SJCRH30 (cell line): Measurements from ENCODE around the gene HSD17B14. TPM values are rescaled to one million over a fixed set of nuclear protein-coding genes. Genes with fewer than 3 reads are reported as not detected.
"Not testable (repeated sequence)": the region's sequence is repeated elsewhere in the genome, so short reads cannot be mapped to it uniquely, and the experiment has no call there.

Experiments used
- DNase-seq, 2 experiments: peaks; one replicate each; pipeline ENCODE4 v3.0.0-alpha.2; 2015 to 2020
- H3K27ac ChIP-seq: fragments of 250-450 bp; sonication (Bioruptor Pico); 2 replicates; pipeline ENCODE4 v1.5.1; 2020; ENCODE audit warnings: mild to moderate bottlenecking, moderate library complexity
- H3K27me3 ChIP-seq: fragments of 250-450 bp; sonication (Bioruptor Pico); 2 replicates; pipeline ENCODE4 v1.5.1; 2020; ENCODE audit warnings: mild to moderate bottlenecking, moderate library complexity
- H3K36me3 ChIP-seq: fragments of 250-450 bp; sonication (Bioruptor Pico); 2 replicates; pipeline ENCODE4 v1.5.1; 2020; ENCODE audit warnings: mild to moderate bottlenecking, moderate library complexity
- H3K4me1 ChIP-seq: fragments of 250-450 bp; sonication (Bioruptor Pico); 2 replicates; pipeline ENCODE4 v1.5.1; 2020; ENCODE audit warnings: mild to moderate bottlenecking, moderate library complexity
- H3K4me3 ChIP-seq: fragments of 250-450 bp; sonication (Bioruptor Pico); 2 replicates; pipeline ENCODE4 v1.5.1; 2020; ENCODE audit warnings: mild to moderate bottlenecking, moderate library complexity
- H3K9me3 ChIP-seq: fragments of 250-450 bp; sonication (Bioruptor Pico); replicated peaks from 2 replicates; pipeline ENCODE4 v1.5.1; 2020; ENCODE audit warnings: mild to moderate bottlenecking, moderate library complexity
- total RNA-seq: library from RNA; depleted of rRNA; stranded (reverse); fragments of >200 nt; shearing (Covaris generic); gene quantifications from 2 replicates; pipeline ENCODE4 v1.2.3, GENCODE V29; 2014

HSD17B14 gene
- total RNA-seq, 1 experiment from 2014 or later: not detected

DNA sequence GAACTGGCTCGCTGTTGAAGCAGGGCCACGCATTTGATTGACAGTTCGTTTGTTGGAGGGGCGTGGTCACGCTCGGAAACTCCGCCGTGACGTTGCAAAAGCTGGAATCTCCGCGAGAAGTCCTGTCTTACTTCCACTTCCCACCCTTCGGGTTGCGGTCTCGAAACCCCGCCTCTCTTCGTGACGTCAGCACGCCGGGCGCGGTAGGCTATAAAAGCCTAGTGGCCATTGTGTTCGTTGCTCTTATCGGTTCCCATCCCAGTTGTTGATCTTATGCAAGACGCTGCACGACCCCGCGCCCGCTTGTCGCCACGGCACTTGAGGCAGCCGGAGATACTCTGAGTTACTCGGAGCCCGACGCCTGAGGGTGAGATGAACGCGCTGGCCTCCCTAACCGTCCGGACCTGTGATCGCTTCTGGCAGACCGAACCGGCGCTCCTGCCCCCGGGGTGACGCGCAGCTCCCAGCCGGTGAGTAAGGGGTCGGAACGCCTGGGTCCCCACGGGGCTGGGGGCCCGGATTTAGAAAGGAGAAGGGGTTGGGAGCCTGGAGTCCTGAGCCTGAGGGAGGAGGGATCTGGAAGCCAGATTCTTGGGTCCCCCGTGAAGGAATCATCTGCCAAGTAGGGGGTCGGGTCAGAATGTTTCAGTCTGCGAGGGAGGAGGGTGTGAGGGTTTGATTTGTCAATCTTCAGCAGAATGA, 36.0 kb upstream of the HSD17B14 start, which contains the start of gene PPP1R15A:
Gene PPP1R15A (plus strand): TSS at position 240 of the 702 bp plus-strand sequence. CDS start 813 bp downstream, outside the sequence.
- Histone ChIP-seq H3K9me3 (no peaks in the 10 kb centered on the region), H3K36me3 (peaks cover 22% of the 10 kb centered on the region), H3K4me1 (peaks cover 33% of the 10 kb centered on the region), H3K27me3 (no peaks in the 10 kb centered on the region), H3K4me3 (peak within 1 kb of the TSS; percentile 81), H3K27ac (peak within 1 kb of the TSS; percentile 85)
- DNase-seq: peak; percentile 97 to 98

GRCh38 chr19:48871471-48872181, 35.3 kb upstream of the HSD17B14 start:
- Histone ChIP-seq H3K27ac (peak overlapping the region; percentile 85), H3K4me1 (peaks cover 39% of the 10 kb centered on the region), H3K4me3 (peak overlapping the region; percentile 81), H3K36me3 (peaks cover 22% of the 10 kb centered on the region)
- H3K9me3 ChIP-seq, DNase-seq, H3K27me3 ChIP-seq: not testable (repeated sequence)

DNA sequence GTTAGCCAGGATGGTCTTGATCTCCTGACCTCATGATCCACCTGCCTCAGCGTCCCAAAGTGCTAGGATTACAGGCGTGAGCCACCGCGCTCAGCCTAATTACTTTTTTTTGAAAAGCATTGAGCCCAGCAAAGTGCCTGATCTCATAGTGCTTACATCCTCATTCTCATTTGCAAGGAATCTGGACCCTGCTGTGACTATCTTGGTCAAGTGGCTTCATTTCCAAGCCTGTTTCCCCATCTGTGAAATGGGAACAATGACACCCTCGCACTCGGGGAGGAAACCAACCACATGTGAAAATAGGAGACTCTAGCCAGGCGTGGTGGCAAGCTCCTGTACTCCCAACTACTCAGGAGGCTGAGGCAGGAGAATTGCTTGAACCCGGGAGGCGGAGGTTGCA, 33.8 kb upstream of the HSD17B14 start:
- peaks cover 11% of the 10 kb centered on the region for H3K36me3 ChIP-seq
- no peak for DNase-seq

GRCh38 chr19:48868114-48868886, 32.0 kb upstream of the HSD17B14 start, which contains the start of gene PLEKHA4:
Gene PLEKHA4, minus strand, starts transcription at chr19:48868617. Its CDS starts 997 bp downstream, at chr19:48867620.
- Histone ChIP-seq H3K27me3 (no peaks in the 10 kb centered on the region), H3K4me3 (peak within 1 kb of the TSS; percentile 60), H3K27ac (peak within 1 kb of the TSS; percentile 69), H3K9me3 (no peaks in the 10 kb centered on the region), H3K36me3 (peaks cover 3% of the 10 kb centered on the region; the same call in 1 of the 2 replicates), H3K4me1 (peaks cover 16% of the 10 kb centered on the region)
- peak; percentile 77 to 79 for DNase-seq

More for the DNA sequence above, 33.8 kb upstream of the HSD17B14 start:
- H3K27me3 ChIP-seq: no peaks in the 10 kb centered on the region
- H3K4me3 ChIP-seq: no peak overlapping the region
- peaks cover 27% of the 10 kb centered on the region for H3K4me1 ChIP-seq
- H3K27ac ChIP-seq: no peak overlapping the region
- no peaks in the 10 kb centered on the region for H3K9me3 ChIP-seq

GRCh38 chr19:48867746-48868113, 31.4 kb upstream of the HSD17B14 start:
- H3K36me3 ChIP-seq: peaks cover 3% of the 10 kb centered on the region; the same call in 1 of the 2 replicates
- peaks cover 14% of the 10 kb centered on the region for H3K4me1 ChIP-seq
- no peaks in the 10 kb centered on the region for H3K27me3 ChIP-seq
- peak overlapping the region; percentile 60 for H3K4me3 ChIP-seq
- H3K27ac ChIP-seq: peak overlapping the region; percentile 69
- peak; percentile 58 to 62 for DNase-seq
- H3K9me3 ChIP-seq: no peaks in the 10 kb centered on the region

DNA sequence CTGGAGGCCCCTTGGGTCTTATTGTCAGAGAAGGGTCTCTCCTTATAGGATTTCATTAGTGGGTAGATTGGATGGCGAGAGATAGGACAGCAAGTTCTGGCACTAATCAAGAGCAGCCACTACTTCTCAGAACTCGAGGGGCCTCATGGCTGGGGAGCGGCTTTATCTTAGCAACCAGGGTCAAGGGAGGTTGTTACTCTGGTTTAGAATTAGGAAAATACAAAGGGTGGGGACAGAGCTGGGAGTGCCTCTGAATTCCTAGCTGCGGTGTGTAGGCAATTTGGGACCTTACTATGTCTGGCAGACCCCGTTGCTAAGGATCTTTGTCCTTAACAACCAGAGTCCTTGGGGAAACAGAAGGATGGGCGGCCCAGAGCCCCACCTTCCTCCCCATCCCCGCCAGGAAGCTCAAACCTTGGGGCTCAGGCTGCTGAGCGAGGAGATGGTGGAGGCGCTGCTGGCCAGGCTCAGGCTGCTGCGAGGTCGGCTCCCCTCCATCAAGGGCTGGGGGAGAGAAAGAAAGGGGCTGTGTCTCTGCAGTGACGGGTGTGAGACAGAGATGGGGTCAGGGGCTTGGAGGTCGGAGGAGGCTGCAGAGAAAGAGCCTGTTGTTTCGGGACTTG, 30.9 kb upstream of the HSD17B14 start:
- peaks cover 3% of the 10 kb centered on the region; the same call in 1 of the 2 replicates for H3K36me3 ChIP-seq
- no peak for DNase-seq
- peak overlapping the region; percentile 60 for H3K4me3 ChIP-seq
- H3K9me3 ChIP-seq: no peaks in the 10 kb centered on the region
- peaks cover 14% of the 10 kb centered on the region for H3K4me1 ChIP-seq
- no peaks in the 10 kb centered on the region for H3K27me3 ChIP-seq
- H3K27ac ChIP-seq: peak overlapping the region; percentile 69

DNA sequence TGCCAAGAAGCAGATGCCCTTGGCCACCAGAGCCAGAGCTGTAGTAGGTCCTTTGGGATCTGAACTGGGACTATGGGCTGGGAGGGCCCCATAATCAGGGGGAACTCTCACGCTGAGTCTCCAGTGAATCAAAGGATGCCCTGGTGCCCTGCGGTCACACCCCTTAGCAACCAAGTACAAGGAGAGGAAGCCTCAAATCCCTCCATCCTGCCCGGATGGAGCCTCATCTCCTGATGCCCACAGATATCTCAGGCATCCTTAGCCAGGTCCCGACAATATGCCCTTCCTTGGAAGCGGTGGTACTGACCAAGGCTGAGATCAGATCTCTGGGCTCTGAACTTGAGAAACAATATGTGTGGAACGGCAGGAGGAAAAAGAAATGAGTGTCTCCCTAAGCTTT, 30.4 kb upstream of the HSD17B14 start:
- peaks cover 3% of the 10 kb centered on the region; the same call in 1 of the 2 replicates for H3K36me3 ChIP-seq
- H3K4me1 ChIP-seq: peaks cover 14% of the 10 kb centered on the region
- no peak for DNase-seq
- H3K27me3 ChIP-seq: no peaks in the 10 kb centered on the region
- no peak overlapping the region; the same call in 1 of the 2 replicates for H3K27ac ChIP-seq
- H3K9me3 ChIP-seq: no peaks in the 10 kb centered on the region
- no peak overlapping the region for H3K4me3 ChIP-seq

- H3K27ac ChIP-seq: no peak overlapping the region
These were observed 26.5 kb upstream of the HSD17B14 start for GRCh38 chr19:48862827-48863226.

GRCh38 chr19:48861313-48861712, 25.0 kb upstream of the HSD17B14 start:
- Histone ChIP-seq H3K4me1 (no peaks in the 10 kb centered on the region), H3K27me3 (no peaks in the 10 kb centered on the region), H3K27ac (no peak overlapping the region), H3K4me3 (no peak overlapping the region), H3K9me3 (no peaks in the 10 kb centered on the region), H3K36me3 (peaks cover 16% of the 10 kb centered on the region)
- DNase-seq: no peak

More at GRCh38 chr19:48862827-48863226, 26.5 kb upstream of the HSD17B14 start:
- Histone ChIP-seq H3K4me3 (no peak overlapping the region), H3K36me3 (peaks cover 16% of the 10 kb centered on the region), H3K27me3 (no peaks in the 10 kb centered on the region), H3K9me3 (no peaks in the 10 kb centered on the region), H3K4me1 (peaks cover 8% of the 10 kb centered on the region; the same call in 1 of the 2 replicates)
- no peak for DNase-seq

- peaks cover 16% of the 10 kb centered on the region for H3K36me3 ChIP-seq
- H3K4me3 ChIP-seq: no peak overlapping the region
- H3K4me1 ChIP-seq: no peaks in the 10 kb centered on the region
- H3K27ac ChIP-seq: no peak overlapping the region
- no peaks in the 10 kb centered on the region for H3K9me3 ChIP-seq
- H3K27me3 ChIP-seq: no peaks in the 10 kb centered on the region
- DNase-seq: no peak
These were observed 23.7 kb upstream of the HSD17B14 start for GRCh38 chr19:48859711-48860572.

- Histone ChIP-seq H3K27me3 (no peaks in the 10 kb centered on the region), H3K27ac (no peak overlapping the region), H3K36me3 (peaks cover 15% of the 10 kb centered on the region), H3K4me3 (no peak overlapping the region), H3K4me1 (no peaks in the 10 kb centered on the region), H3K9me3 (no peaks in the 10 kb centered on the region)
- DNase-seq: no peak
These were observed 22.9 kb upstream of the HSD17B14 start for GRCh38 chr19:48858984-48859710.

GRCh38 chr19:48856921-48857320, 20.6 kb upstream of the HSD17B14 start:
- peaks cover 19% of the 10 kb centered on the region for H3K36me3 ChIP-seq

DNA sequence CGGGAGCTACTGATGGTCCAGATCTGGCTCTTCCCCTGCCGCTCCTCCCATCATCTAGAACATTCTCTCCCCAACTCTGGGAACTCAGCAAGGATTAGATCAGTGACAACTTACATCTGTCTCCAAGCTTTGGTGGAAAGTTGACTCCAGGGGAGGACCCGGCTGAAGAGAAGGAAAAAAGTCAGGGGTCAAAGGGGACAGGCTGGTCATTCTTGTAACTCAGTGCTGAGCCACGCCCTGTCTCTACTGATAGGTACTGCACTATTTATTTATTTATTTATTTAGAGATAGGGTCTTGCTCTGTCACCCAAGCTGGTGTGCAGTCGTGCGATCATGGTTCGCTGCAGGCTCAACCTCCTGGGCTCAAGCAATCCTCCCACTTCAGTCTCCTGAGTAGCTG, 17.8 kb upstream of the HSD17B14 start:
- Histone ChIP-seq H3K4me3 (no peak overlapping the region), H3K27ac (no peak overlapping the region), H3K9me3 (no peaks in the 10 kb centered on the region), H3K4me1 (no peaks in the 10 kb centered on the region), H3K27me3 (no peaks in the 10 kb centered on the region), H3K36me3 (peaks cover 7% of the 10 kb centered on the region)
- no peak for DNase-seq

More at GRCh38 chr19:48856921-48857320, 20.6 kb upstream of the HSD17B14 start:
- no peaks in the 10 kb centered on the region for H3K4me1 ChIP-seq
- H3K27me3 ChIP-seq: no peaks in the 10 kb centered on the region
- no peak overlapping the region for H3K4me3 ChIP-seq
- no peak overlapping the region for H3K27ac ChIP-seq
- no peak for DNase-seq
- H3K9me3 ChIP-seq: no peaks in the 10 kb centered on the region
